WTC11 (cell line): ENCODE data around the gene CACHD1.

Experiments used
- TF ChIP-seq, protein P1 (sequence below): sonication (generic); formaldehyde crosslinking; IDR thresholded peaks from 2 replicates; pipeline ENCODE4 v1.8.1; 2023; ENCODE audit warnings: mild to moderate bottlenecking, moderate library complexity, missing genetic modification reagents
- TF ChIP-seq, protein P2 (sequence below): fragments of 200-600 bp; IDR thresholded peaks from 2 replicates; pipeline ENCODE4 v1.8.0; 2022; ENCODE audit warnings: antibody characterized with exemption

- TF ChIP-seq, protein P1, sequence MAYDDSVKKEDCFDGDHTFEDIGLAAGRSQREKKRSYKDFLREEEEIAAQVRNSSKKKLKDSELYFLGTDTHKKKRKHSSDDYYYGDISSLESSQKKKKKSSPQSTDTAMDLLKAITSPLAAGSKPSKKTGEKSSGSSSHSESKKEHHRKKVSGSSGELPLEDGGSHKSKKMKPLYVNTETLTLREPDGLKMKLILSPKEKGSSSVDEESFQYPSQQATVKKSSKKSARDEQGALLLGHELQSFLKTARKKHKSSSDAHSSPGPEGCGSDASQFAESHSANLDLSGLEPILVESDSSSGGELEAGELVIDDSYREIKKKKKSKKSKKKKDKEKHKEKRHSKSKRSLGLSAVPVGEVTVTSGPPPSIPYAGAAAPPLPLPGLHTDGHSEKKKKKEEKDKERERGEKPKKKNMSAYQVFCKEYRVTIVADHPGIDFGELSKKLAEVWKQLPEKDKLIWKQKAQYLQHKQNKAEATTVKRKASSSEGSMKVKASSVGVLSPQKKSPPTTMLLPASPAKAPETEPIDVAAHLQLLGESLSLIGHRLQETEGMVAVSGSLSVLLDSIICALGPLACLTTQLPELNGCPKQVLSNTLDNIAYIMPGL (CRISPR knock-in tag), result no peak
- TF ChIP-seq, protein P2, sequence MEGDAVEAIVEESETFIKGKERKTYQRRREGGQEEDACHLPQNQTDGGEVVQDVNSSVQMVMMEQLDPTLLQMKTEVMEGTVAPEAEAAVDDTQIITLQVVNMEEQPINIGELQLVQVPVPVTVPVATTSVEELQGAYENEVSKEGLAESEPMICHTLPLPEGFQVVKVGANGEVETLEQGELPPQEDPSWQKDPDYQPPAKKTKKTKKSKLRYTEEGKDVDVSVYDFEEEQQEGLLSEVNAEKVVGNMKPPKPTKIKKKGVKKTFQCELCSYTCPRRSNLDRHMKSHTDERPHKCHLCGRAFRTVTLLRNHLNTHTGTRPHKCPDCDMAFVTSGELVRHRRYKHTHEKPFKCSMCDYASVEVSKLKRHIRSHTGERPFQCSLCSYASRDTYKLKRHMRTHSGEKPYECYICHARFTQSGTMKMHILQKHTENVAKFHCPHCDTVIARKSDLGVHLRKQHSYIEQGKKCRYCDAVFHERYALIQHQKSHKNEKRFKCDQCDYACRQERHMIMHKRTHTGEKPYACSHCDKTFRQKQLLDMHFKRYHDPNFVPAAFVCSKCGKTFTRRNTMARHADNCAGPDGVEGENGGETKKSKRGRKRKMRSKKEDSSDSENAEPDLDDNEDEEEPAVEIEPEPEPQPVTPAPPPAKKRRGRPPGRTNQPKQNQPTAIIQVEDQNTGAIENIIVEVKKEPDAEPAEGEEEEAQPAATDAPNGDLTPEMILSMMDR, result no peak
Measured at GRCh38 chr1:64545118-64545843, 75.4 kb downstream of the CACHD1 start.
